BJ (cell line): ENCODE data around the gene DHX30. TPM values are rescaled to one million over a fixed set of nuclear protein-coding genes. Genes with fewer than 3 reads are reported as not detected.
"Not testable (repeated sequence)": the region's sequence is repeated elsewhere in the genome, so short reads cannot be mapped to it uniquely, and the experiment has no call there.

Experiments used
- CTCF ChIA-PET: fragments of 350-600 bp; formaldehyde crosslinking; extraction: SDS; loops from one replicate; lab custom pipeline; 2021; ENCODE audit warnings: antibody characterized with exemption, inconsistent platforms; lab: Yijun Ruan, JAX
- POLR2A ChIA-PET: fragments of 300-600 bp; sonication (Branson Sonifier 250); formaldehyde crosslinking; extraction: SDS; loops from one replicate; lab custom pipeline; 2021; ENCODE audit warnings: antibody characterized with exemption; lab: Charles Lee
- DNase-seq: peaks from one replicate; pipeline ENCODE4 v3.0.0-alpha.2; 2011; ENCODE audit warnings: low read depth
- H3K27me3 ChIP-seq: 2 replicates; pipeline ENCODE4 v1.6.0; 2011; ENCODE audit warnings: low read length; ENCODE audit not compliant: control insufficient read depth, insufficient read depth
- H3K36me3 ChIP-seq: 2 replicates; pipeline ENCODE4 v1.5.1; 2011; ENCODE audit warnings: low read length; ENCODE audit not compliant: control insufficient read depth, insufficient read depth
- H3K4me3 ChIP-seq: 2 replicates; pipeline ENCODE4 v1.5.1; 2011; ENCODE audit warnings: low read depth, mild to moderate bottlenecking, control low read depth, low read length
- polyA minus RNA-seq: library from RNA; depleted of rRNA, polyadenylated mRNA; stranded (reverse); fragments of >200 nt; gene quantifications from 2 replicates; pipeline ENCODE4 v1.2.3, GENCODE V29; 2011; rRNA and poly(A)+ RNA removed
- polyA plus RNA-seq: library from polyadenylated mRNA; depleted of rRNA; stranded (reverse); fragments of >200 nt; gene quantifications from 2 replicates; pipeline ENCODE4 v1.2.3, GENCODE V29; 2011; rRNA removed
- TF ChIP-seq, protein P1 (sequence below): IDR thresholded peaks from 2 replicates; pipeline ENCODE4 v1.5.1; 2011; ENCODE audit warnings: low read depth, mild to moderate bottlenecking, control low read depth, inconsistent platforms, low read length, moderate library complexity; ENCODE audit not compliant: insufficient read depth

The DHX30 gene, protein sequence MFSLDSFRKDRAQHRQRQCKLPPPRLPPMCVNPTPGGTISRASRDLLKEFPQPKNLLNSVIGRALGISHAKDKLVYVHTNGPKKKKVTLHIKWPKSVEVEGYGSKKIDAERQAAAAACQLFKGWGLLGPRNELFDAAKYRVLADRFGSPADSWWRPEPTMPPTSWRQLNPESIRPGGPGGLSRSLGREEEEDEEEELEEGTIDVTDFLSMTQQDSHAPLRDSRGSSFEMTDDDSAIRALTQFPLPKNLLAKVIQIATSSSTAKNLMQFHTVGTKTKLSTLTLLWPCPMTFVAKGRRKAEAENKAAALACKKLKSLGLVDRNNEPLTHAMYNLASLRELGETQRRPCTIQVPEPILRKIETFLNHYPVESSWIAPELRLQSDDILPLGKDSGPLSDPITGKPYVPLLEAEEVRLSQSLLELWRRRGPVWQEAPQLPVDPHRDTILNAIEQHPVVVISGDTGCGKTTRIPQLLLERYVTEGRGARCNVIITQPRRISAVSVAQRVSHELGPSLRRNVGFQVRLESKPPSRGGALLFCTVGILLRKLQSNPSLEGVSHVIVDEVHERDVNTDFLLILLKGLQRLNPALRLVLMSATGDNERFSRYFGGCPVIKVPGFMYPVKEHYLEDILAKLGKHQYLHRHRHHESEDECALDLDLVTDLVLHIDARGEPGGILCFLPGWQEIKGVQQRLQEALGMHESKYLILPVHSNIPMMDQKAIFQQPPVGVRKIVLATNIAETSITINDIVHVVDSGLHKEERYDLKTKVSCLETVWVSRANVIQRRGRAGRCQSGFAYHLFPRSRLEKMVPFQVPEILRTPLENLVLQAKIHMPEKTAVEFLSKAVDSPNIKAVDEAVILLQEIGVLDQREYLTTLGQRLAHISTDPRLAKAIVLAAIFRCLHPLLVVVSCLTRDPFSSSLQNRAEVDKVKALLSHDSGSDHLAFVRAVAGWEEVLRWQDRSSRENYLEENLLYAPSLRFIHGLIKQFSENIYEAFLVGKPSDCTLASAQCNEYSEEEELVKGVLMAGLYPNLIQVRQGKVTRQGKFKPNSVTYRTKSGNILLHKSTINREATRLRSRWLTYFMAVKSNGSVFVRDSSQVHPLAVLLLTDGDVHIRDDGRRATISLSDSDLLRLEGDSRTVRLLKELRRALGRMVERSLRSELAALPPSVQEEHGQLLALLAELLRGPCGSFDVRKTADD
- polyA plus RNA-seq, result 31.8 and 53.4 TPM in 2 replicates
- polyA minus RNA-seq, result 45.4 and 64.0 TPM in 2 replicates

DNA sequence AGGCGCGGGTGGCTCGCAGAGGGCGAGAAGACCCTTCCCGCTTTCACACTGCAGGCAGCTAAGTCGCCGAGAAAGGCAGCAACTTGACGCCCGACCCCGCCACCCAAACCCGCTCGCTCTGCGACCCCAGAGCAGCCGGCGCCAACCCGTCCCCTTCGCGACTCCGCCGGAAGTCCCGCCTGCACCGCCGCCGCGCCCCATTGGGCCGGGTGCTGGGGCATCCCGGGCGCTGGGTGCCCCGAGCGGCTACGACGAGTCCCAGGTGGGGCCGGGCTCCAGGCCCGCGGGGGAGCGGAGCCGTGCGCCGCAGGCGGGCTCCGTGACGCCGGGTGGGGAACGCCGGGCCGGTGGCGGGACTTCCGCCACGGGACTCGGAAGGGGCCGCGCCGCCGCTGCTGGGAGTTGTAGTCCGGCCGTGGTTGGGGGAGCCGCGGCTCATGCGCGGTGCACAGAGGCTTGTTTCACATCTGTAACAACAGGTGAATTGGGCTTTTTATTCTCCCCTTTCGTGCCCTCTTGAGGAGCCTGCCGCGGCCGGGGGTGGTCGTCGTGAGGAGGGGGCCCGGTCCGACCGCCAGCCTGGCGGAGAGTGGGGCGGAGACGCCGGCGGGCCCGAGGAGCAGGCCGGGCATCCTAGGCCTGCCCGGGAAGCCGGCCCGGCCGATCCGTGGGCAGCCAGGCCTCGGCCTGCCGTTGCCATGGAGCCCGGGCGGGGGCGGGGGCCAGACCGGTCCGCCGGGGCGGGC, at the start of gene DHX30:
Gene DHX30 (plus strand): TSS at position 405 of the 746 bp plus-strand sequence. CDS start 7,546 bp downstream, outside the sequence.
- ChIA-PET POLR2A (interaction anchor here (0.5 kb wide), 1 partner anchor 14 kb away, joined by 6 read pairs; no protein-coding TSS in a partner anchor), CTCF (interaction anchor here (1.4 to 2.6 kb wide), 3 partner anchors 14 to 280 kb away, joined by 5 to 10 read pairs (median 10); no protein-coding TSS in a partner anchor)

DNA sequence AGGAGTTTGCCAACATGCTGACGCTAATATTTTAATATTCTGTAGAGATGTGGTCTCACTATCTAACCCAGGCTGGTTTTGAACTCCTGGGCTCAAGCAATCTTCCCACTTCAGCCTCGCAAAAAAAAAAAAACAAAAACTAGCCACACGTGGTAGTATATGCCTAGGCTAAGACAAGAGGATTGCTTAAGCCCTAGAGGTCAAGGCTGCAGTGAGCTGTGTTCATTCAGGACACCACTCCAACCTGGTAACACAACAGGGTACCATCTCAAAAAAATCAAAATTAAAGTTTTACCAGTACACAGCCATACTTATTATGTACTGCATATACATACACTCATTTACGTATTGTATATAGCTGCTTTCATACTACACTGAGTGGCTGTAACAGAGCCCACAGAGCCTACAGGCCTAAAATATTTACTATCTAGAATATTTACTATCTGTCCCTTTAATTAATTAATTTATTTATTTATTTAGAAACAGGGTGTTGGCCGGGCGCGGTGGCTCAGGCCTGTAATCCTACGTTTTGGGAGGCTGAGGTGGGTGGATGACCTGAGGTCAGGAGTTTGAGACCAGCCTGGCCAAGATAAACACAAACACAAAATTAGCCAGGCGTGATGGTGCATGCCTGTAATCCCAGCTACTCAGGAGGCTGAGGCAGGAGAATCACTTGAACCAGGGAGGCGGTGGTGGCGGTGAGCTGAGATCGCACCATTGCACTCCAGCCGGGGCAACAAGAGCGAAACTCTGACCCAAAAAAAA, 44.5 kb upstream of the DHX30 start:
- Histone ChIP-seq H3K36me3 (peaks cover 1% of the 10 kb centered on the region; the same call in 1 of the 2 replicates), H3K4me3 (no peak overlapping the region), H3K27me3 (no peaks in the 10 kb centered on the region)
- TF ChIP-seq, protein P1, sequence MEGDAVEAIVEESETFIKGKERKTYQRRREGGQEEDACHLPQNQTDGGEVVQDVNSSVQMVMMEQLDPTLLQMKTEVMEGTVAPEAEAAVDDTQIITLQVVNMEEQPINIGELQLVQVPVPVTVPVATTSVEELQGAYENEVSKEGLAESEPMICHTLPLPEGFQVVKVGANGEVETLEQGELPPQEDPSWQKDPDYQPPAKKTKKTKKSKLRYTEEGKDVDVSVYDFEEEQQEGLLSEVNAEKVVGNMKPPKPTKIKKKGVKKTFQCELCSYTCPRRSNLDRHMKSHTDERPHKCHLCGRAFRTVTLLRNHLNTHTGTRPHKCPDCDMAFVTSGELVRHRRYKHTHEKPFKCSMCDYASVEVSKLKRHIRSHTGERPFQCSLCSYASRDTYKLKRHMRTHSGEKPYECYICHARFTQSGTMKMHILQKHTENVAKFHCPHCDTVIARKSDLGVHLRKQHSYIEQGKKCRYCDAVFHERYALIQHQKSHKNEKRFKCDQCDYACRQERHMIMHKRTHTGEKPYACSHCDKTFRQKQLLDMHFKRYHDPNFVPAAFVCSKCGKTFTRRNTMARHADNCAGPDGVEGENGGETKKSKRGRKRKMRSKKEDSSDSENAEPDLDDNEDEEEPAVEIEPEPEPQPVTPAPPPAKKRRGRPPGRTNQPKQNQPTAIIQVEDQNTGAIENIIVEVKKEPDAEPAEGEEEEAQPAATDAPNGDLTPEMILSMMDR, result no peak
- ChIA-PET POLR2A (no interaction called here), CTCF (interaction anchor here (0.6 to 1.8 kb wide), 2 partner anchors 11 to 12 kb away, joined by 3 to 5 read pairs; no protein-coding TSS in a partner anchor)
- no peak for DNase-seq

More for the DNA sequence above, at the start of gene DHX30:
- peak within 1 kb of the TSS; percentile 63 for H3K4me3 ChIP-seq
- no peaks in the 10 kb centered on the region for H3K36me3 ChIP-seq
- DNase-seq, result no peak
- TF ChIP-seq, protein P1, result no peak
- no peaks in the 10 kb centered on the region for H3K27me3 ChIP-seq

DNA sequence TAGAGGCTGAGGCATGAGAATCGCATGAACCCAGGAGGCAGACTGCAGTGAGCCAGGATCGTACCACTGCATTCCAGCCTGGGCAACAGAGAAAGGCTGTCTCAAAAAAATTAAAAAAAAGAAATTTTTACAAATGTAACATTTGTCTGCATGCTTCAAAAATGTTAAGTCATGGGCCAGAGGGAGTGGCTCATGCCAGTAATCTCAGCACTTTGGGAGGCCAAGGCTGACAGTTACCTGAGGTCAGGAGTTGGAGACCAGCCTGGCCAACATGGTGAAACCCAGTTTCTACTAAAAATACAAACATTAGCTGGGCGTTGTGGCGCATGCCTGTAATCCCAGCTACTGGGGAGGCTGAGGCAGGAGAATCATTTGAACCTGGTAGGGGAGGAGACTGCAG, 42.7 kb upstream of the DHX30 start:
- CTCF ChIA-PET, result interaction anchor here (0.5 kb wide), 1 partner anchor 182 kb away, joined by 3 read pairs; the partner anchor contains the start of gene CSPG5
- DNase-seq, H3K27me3 ChIP-seq, H3K4me3 ChIP-seq, H3K36me3 ChIP-seq, POLR2A ChIA-PET: not testable (repeated sequence)

DNA sequence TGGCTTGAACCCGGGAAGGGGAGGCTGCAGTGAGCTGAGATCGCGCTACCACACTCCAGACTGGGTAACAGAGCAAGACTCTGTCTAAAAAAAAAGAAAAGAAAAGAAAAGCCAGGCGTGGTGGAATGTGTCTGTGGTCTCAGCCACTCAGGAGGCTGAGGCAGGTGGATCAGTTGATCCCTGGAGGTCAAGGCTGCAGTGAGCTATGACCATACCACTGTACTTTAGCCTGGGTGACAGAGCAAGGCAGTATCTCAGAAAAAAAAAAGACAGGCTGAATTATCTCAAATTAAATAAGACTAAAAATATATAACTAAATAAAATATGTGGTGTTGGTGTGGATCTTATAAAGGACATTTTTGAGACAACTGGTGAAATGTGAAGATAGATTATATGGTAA, 41.9 kb upstream of the DHX30 start:
- ChIA-PET POLR2A (no interaction called here), CTCF (interaction anchor here (0.5 to 0.8 kb wide), 2 partner anchors 10 to 183 kb away, joined by 3 read pairs; partner anchors contain the start of gene CSPG5)
- Histone ChIP-seq H3K4me3 (no peak overlapping the region), H3K27me3 (no peaks in the 10 kb centered on the region), H3K36me3 (peaks cover 1% of the 10 kb centered on the region; the same call in 1 of the 2 replicates)
- TF ChIP-seq, protein P1, result no peak
- DNase-seq, result no peak
